Pancreas (tissue), 10 donors: Measurements from ENCODE around the gene IHH. TPM values are rescaled to one million over a fixed set of nuclear protein-coding genes. Genes with fewer than 3 reads are reported as not detected.

Experiments
- ATAC-seq, 4 donors: fragments of 200-7000 bp; cut with Tn5 transposase; one replicate each; pipeline versions ENCODE4 v1.8.0 to v1.9.1; 2020; ENCODE audit warnings: mild to moderate bottlenecking in 4 of 4, moderate library complexity in 4 of 4
- DNase-seq, 6 donors: peaks; one replicate each; pipeline ENCODE4 v3.0.0-alpha.2; 2020
- FAIRE-seq: peaks from 2 replicates; lab custom pipeline; 2012; peaks lifted over from hg19 to GRCh38; lab: Jason Lieb, UNC
- H3K27ac ChIP-seq, 4 donors: fragments of 200-600 bp; sonication (generic); 1 replicate in 3 of 4; 2 replicates in 1 of 4; pipeline versions ENCODE4 v1.5.0 to v1.8.0; 2020
- H3K27me3 ChIP-seq, 4 donors: fragments of 200-600 bp; one replicate each; pipeline ENCODE4 v1.8.0; 2021
- H3K36me3 ChIP-seq, 3 donors: fragments of 200-600 bp; sonication (generic) in 1 of 3; one replicate each; pipeline versions ENCODE4 v1.5.0 to v1.8.0; 2020 to 2021
- H3K4me1 ChIP-seq, 3 donors: fragments of 200-600 bp; one replicate each; pipeline ENCODE4 v1.8.0; 2021
- H3K4me3 ChIP-seq, 4 donors: fragments of 200-600 bp; sonication (generic) in 2 of 4; one replicate each; pipeline versions ENCODE4 v1.5.0 to v1.8.0; 2020 to 2021
- H3K9me3 ChIP-seq, 4 donors: fragments of 200-600 bp; one replicate each; pipeline ENCODE4 v1.8.0; 2021
- CTCF ChIP-seq, 4 donors: fragments of 200-600 bp; sonication (generic) in 3 of 4; IDR thresholded peaks; one replicate each; pipeline versions ENCODE4 v1.5.0 to v1.8.0; 2021; ENCODE audit warnings: antibody characterized with exemption in 4 of 4
- WGBS, 2 donors: extraction: QIAGEN DNeasy Blood & Tissue Kit; methylation state at CpG; one replicate each; pipeline ENCODE4 v1.1.7; 2013; 5-methylcytosine and 5-hydroxymethylcytosine counted together
- intact Hi-C, 3 donors: fragments of 100-400 bp; cut with DNase I; formaldehyde crosslinking; loops; one replicate each; pipeline versions ENCODE4 v1.11.1 to v1.14.2; 2022
- polyA plus RNA-seq, 2 donors: library from polyadenylated mRNA; stranded (reverse); fragments of 200-250 nt; gene quantifications; one replicate each; pipeline ENCODE4 v1.2.3, GENCODE V29; 2013
- total RNA-seq, 6 donors: library from RNA; stranded (reverse); fragmentation: NEBNext Ultra II Directional in 4 of 6; extraction: Animal tissue kit (Norgen Biotek cat#: 25700) in 4 of 6; gene quantifications; one replicate each; pipeline versions ENCODE4 v1.2.1 to v1.2.4, GENCODE V29; 2021 to 2023
- donor health status: healthy with polysubstance abuse.
- donor health status: DM: no; HTN: no; CAD: no; lungs with moderate emphysema.
- donor health status: DM: no; HTN: no; CAD: no.
- donor health status: control.
- donor health status: control.
- donor health status: Bipolar disorder and iron deficiency.
- donor health status: DM: yes; HTN: yes; CAD: no.
- donor health status: DM: no; HTN: no; CAD: no.
- donor health status: DM: no; HTN: no; CAD: no.
- donor health status: DM: yes; HTN: yes; CAD: no.

Gene IHH
- total and polyA plus RNA-seq, 8 donors = 0.09 to 0.19 (median 0.09) TPM; not detected in 5

DNA sequence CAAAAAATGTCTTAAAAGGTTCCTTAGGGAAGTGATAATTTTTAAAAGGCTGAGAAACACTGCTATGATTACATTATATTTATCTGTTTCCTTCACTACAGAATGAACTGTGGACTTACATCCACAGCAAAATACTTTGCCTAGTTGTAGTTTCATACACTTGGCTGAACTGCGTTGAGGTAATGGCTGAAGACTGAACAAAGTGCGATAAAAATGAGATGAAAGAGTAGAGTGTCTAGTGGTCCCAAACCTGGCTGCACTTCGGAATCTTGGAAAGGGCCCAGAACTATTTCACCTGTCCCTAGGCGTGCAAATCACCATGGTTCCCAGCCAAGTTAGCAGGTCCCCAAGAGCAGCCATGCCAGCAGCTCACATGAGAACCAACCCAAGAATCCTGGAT is 18.2 kb upstream of the IHH start:
- TF ChIP-seq CTCF (IDR thresholded peaks at IDR 0.05) = no peak
- Histone ChIP-seq H3K4me1 (peaks cover 0 to 14% (median 0%) of the 10 kb centered on the region in 3 donors), H3K27me3 (no peaks in the 10 kb centered on the region), H3K9me3 (no peaks in the 10 kb centered on the region), H3K4me3 (no peak overlapping the region), H3K27ac (no peak overlapping the region), H3K36me3 (peaks cover 0 to 15% (median 0%) of the 10 kb centered on the region in 3 donors)
- DNase-seq (no peak), ATAC-seq (no peak), FAIRE-seq (no peak)
- intact Hi-C loops = no loop called here
- 87 to 94% methylated on average over 4 of the region's 4 CpGs for WGBS, 2 donors

DNA sequence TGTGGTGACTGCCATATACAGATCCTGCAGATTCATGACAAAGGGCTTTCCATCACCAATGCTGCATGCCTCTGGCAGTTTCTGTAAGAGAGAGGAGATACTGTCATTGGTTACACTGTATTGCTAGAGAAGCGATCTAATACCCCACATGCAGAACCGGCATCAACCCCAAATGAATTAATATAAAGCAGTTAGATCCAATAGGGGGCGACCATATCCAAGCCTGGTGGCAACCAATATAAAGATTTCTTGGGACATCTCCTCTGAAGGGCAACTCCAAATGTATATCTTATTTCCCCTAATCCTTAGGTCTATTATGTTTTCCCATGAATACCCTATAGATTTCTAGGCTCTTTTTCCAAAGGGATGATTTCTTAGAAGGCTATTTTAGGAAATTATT is 17.4 kb upstream of the IHH start:
- TF ChIP-seq CTCF (IDR thresholded peaks at IDR 0.05) = no peak
- H3K27ac ChIP-seq = no peak overlapping the region
- DNase-seq (no peak), FAIRE-seq (no peak), ATAC-seq (no peak)
- no peaks in the 10 kb centered on the region for H3K9me3 ChIP-seq
- peaks cover 0 to 15% (median 0%) of the 10 kb centered on the region in 3 donors for H3K36me3 ChIP-seq
- 81 to 88% methylated on average over 3 of the region's 3 CpGs for WGBS, 2 donors
- peaks cover 0 to 14% (median 0%) of the 10 kb centered on the region in 3 donors for H3K4me1 ChIP-seq
- no peaks in the 10 kb centered on the region for H3K27me3 ChIP-seq
- no peak overlapping the region for H3K4me3 ChIP-seq
- intact Hi-C loops = no loop called here

DNA sequence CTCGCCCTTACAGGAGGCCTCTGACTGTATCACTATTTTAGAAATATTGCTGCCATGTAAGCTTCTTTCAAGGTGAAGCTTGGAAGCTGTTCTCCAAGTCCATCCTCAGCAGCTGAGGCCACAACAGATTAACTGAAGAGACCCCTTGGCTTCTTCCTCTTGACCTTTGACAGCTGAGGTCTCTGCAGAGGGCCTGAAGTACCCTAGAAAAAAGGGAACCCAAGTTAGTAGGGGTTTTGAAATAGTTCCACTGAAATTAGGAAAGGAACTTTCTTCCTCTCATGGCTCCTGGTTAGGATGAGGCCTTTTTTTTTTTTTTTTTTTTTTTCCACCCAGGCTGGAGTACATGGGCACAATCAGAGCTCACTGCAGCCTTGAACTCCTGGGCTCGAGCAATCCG is 15.5 kb upstream of the IHH start:
- DNase-seq = no peak
- peaks cover 0 to 15% (median 0%) of the 10 kb centered on the region in 3 donors for H3K36me3 ChIP-seq
- no peak for TF ChIP-seq CTCF (IDR thresholded peaks at IDR 0.05)
- H3K27ac ChIP-seq = no peak overlapping the region
- no peak overlapping the region for H3K4me3 ChIP-seq
- H3K4me1 ChIP-seq = no peaks in the 10 kb centered on the region
- no peak for ATAC-seq
- 84 to 85% methylated on average over 3 of the region's 3 CpGs for WGBS, 2 donors
- FAIRE-seq = no peak
- intact Hi-C loops = no loop called here
- no peaks in the 10 kb centered on the region for H3K9me3 ChIP-seq
- H3K27me3 ChIP-seq = no peaks in the 10 kb centered on the region

- Histone ChIP-seq H3K4me1 (no peaks in the 10 kb centered on the region), H3K27ac (no peak overlapping the region), H3K27me3 (no peaks in the 10 kb centered on the region), H3K4me3 (no peak overlapping the region), H3K36me3 (peaks cover 0 to 15% (median 0%) of the 10 kb centered on the region in 3 donors), H3K9me3 (no peaks in the 10 kb centered on the region)
- peak; percentile 6 to 42 (median 35) for TF ChIP-seq CTCF (IDR thresholded peaks at IDR 0.05)
- ATAC-seq = peak in 3 of 4 donors; percentile 71 to 82 (median 80)
- FAIRE-seq = no peak
- 50 to 52% methylated on average over 14 of the region's 14 CpGs for WGBS, 2 donors
- intact Hi-C loops = loop anchor here in 1 of 3 donors (5.0 kb wide), 1 partner anchor 44 kb away; no protein-coding TSS in a partner anchor
- DNase-seq = peak in 3 of 6 donors; percentile 34 to 49 (median 41)
These were observed 12.8 kb upstream of the IHH start for GRCh38 chr2:219073413-219074129.

DNA sequence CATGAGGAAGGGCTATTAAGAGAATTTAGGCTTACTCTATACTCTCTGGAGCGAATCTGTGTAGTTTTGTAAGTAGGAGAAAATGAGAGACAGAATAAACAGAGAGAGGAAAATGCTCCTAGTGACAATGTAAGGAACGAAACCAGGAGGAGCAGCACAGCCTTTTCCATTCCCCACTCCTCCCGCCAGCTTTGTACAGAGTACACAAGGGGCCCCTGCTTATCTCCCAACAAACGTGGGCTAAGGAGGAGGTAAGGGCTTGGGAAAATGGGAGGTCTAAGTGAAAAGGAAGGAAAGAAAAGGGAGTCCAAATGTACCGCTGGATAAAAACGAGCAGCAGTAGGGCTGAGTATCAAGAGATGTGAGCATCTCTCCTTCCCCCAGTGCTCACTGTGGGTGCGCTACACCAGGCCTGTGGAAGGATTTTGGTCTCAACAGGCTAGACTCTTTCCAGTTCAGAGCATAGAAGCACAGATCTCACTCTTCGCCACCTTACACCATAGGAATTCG is 12.1 kb upstream of the IHH start:
- H3K4me3 ChIP-seq = no peak overlapping the region
- 75 to 86% methylated on average over 9 of the region's 9 CpGs for WGBS, 2 donors
- no peaks in the 10 kb centered on the region for H3K4me1 ChIP-seq
- no peaks in the 10 kb centered on the region for H3K9me3 ChIP-seq
- H3K27me3 ChIP-seq = no peaks in the 10 kb centered on the region
- no peak overlapping the region for H3K27ac ChIP-seq
- FAIRE-seq = no peak
- TF ChIP-seq CTCF (IDR thresholded peaks at IDR 0.05) = no peak
- no peak for ATAC-seq
- intact Hi-C loops = loop anchor here in 1 of 3 donors (5.0 kb wide), 1 partner anchor 45 kb away; no protein-coding TSS in a partner anchor
- H3K36me3 ChIP-seq = peaks cover 0 to 12% (median 0%) of the 10 kb centered on the region in 3 donors
- no peak for DNase-seq
